GM12891 (cell line): Measurements from ENCODE around the gene VWF.

Experiments used
- POLR2A ChIP-seq: IDR thresholded peaks from 2 replicates; pipeline ENCODE4 v1.6.1; 2011; ENCODE audit warnings: low read depth, low read length, control low read depth
- POLR2AphosphoS5 ChIP-seq: IDR thresholded peaks from 2 replicates; pipeline ENCODE4 v1.6.1; 2011; ENCODE audit warnings: low read depth, low read length, control low read depth
- TAF1 ChIP-seq: IDR thresholded peaks from 2 replicates; pipeline ENCODE4 v1.6.1; 2011; ENCODE audit warnings: low read depth, low read length, control low read depth

- TF ChIP-seq POLR2A (no peak), TAF1 (no peak), POLR2AphosphoS5 (no peak)
Measured at GRCh38 chr12:6080149-6081045, 44.1 kb downstream of the VWF start.
